Left renal pelvis (tissue), 4 donors: ENCODE data around the gene TMEM150B. TPM values are rescaled to one million over a fixed set of nuclear protein-coding genes. Genes with fewer than 3 reads are reported as not detected.

Experiments used
- DNase-seq, 4 donors: peaks; one replicate each; pipeline ENCODE4 v3.0.0-alpha.2; 2013; ENCODE audit warnings: low read depth in 4 of 4, low spot score in 3 of 4
- polyA plus RNA-seq, 4 donors: library from polyadenylated mRNA; unstranded; fragments of 120-200 nt; gene quantifications; one replicate each; pipeline ENCODE4 v1.2.1, GENCODE V29; 2013; ENCODE audit not compliant: insufficient read length in 4 of 4

Gene TMEM150B, protein sequence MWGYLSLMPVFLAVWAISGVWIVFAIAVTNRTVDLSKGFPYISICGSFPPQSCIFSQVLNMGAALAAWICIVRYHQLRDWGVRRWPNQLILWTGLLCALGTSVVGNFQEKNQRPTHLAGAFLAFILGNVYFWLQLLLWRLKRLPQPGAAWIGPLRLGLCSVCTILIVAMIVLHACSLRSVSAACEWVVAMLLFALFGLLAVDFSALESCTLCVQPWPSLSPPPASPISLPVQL
- 1 to 10 TPM in 2 of 4 donors, under 1 TPM in 2; 0.80 to 2.0 (median 1.0) TPM for polyA plus RNA-seq

DNA sequence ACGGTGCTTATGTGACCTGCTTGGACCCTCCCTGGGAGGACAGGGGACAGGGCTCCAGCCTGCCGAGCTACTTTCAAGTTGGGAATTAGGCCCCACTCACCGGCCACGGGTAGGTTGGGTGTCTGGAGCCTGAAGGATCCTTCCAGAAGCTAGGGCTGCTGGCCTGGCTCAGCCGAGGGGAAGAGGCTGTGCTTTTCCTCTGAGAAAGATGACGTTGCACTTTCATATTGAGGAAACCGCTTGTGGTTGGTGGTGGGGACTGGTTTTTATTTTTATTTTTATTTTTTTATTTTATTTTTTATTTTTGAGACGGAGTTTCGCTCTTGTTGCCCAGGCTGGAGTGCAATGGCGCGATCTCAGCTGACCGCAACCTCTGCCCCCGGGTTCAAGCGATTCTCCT, at the start of gene TMEM150B:
TSS of gene TMEM150B (minus strand) at position 170 of the 400 bp plus-strand sequence. CDS start 4,305 bp downstream, outside the sequence.
- no peak for DNase-seq

DNA sequence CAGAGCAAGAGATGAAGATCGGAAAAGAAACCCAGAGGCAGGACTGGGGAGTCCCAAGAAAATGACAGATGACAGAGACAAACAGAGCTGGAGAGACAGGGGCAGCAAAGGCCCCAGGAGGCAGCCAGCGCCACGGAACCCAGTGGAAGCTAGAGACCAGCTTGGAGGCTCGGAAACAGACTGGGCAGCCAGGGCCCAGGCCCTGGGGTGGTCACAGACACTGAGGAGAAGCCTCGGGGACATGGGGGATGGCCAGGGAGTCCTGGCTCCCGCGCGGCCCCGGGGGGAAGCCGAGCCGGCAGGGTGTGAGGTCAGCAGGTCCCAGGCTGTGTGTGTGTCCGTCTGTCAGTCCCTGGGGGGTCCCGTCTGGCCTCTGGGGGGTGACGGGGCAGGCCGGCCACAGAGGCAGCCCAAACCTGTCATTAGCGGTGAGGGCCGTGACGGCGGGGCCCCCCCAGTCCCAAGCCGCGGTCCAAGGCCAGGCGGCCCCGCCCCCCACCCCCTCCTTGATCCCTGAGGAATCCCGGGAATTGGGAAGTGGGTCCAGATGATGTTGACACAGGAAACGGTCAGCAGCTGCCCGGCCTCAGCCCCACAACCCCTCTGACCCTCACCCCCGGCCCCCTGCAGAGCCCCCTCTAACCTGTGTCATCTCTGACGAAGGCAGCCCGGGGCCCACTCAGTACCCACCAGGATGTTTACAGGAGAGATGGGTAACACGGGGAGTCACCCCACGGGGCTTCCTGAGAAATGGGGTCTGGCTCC, 49.0 kb upstream of the TMEM150B start:
- DNase-seq: no peak

DNA sequence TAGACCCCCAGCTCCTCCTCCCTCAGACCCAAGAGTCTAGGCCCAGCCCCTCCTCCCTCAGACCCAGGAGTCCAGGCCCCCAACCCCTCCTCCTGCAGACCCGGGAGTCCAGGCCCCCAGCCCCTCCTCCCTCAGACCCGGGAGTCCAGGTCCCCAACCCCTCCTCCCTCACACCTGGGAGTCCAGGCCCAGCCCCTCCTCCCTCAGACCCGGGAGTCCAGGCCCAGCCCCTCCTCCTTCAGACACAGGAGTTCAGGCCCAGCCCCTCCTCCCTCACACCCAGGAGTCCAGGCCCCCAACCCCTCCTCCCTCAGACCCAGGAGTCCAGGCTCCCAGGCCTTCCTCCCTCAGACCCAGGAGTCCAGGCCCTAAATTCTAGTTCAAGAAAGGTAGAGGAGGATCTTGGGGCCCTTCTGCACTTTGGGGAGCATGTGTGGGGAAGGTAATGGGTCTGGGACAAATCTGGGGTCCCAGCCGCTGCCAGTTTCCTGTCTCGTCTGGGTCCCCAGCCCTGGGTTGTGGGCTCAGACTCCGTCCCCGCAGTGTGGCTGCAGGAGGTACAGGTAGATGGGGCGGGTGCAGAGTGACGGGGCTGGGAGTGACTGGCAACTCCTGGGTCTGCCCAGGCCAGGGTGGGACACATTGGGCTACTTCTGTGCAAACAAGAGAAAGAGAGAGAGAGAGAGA, 48.3 kb upstream of the TMEM150B start:
- DNase-seq: no peak

DNA sequence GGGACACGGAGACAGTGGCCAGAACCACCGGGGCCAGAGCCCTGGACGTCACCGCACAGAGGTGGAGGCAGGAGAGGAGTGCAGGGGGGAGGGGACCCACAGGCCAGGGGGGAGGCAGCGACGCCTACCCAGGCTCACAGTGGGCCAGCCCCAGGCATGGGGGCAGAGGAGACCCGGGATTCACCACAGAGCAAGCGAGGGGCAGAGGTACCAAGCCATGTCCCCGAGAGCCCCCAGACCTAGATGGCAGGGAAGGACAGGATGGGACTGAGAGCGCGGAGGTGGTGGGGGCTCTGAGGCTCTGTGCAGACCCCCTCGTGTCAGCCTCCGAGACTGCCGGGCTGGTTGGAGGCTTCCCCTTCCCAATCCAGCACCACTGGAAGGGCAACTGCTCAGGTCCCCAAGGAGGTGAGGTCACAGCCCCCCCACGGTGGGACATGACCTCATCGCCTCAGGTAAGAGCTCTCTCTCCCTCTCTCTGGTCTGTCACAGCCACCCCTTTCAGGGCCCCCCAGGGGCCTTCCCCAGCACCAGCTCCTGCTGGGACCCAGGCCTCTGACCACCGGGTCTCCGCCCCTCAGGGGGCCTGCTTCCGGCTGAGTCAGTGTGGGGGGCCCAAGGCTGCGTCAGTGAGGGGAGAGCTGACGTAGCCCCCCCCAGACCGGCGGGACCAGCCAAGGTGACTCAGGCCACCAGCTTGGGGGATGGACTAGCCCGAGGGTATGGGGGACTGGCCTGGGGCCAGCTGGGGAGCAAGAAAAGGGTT, 47.4 kb upstream of the TMEM150B start:
- no peak for DNase-seq

DNA sequence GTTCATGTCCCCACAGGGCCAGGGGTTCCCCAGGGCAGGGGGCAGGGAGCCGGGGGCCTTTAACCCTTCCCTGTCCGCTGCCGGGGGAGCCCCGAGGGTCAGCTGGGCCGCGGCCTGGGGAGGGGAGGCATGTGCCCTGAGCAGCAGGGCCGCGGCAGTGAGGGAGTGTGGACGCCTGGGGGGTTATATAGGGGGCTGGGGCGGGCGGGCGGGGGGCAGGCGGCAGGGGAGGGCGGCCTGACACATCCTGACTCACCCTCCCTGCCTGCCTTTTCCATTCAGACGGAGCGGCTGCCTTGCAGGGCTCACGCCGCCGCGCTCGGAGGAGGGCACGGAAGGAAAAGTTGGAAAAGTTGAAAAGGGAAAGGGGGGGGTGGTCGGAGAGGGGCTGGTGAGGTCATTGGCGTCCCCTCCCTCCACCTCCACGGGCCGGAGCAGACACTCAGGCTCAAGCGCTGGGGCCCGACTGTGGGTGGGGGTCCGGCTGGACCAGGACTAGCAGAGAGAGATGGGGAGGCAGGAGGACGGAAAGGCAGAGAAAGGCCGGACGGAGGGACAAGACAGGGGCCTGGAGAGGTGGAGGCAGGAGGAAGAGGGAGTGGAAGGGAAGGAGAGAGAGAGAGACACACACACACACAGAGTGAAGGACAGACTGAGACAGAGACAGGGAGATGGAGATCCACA, 45.3 kb upstream of the TMEM150B start, which contains the start of gene IL11:
TSS of gene IL11 (minus strand) at position 159 of the 684 bp plus-strand sequence. CDS start at position 6, 153 bp downstream.
- DNase-seq: no peak

DNA sequence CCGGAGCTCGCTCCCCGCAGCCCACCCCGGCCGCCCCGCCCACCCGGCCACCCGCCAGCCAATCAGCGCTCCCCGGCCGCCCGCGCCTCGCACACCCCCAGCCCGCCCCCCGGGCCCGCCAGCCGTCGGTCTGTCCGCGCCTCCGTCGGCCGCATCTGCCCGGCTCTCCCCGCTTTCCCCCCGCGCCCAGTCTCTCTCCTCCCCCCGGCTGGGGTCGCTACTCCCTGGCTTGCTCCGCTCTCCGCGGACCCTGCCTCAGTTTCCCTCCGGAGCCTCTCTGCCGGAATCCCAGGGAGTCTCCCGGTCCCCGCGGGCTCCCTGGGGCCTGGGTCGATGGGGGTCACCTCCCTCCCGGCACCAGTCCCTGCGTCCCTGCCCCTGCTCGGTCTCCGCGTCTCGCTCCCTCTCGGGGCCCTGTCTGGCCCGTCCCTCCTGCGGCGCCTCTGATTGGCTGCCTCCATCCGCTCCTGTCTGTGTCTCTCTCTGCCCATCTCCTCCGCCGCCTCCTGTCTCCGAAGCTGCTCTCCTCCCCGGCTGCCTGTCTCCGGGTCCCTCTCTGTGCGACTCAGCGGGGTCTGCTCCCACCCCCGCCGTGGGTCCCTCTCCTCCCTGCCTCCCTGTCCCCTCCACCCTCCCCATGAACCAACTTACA, 44.6 kb upstream of the TMEM150B start:
- no peak for DNase-seq

DNA sequence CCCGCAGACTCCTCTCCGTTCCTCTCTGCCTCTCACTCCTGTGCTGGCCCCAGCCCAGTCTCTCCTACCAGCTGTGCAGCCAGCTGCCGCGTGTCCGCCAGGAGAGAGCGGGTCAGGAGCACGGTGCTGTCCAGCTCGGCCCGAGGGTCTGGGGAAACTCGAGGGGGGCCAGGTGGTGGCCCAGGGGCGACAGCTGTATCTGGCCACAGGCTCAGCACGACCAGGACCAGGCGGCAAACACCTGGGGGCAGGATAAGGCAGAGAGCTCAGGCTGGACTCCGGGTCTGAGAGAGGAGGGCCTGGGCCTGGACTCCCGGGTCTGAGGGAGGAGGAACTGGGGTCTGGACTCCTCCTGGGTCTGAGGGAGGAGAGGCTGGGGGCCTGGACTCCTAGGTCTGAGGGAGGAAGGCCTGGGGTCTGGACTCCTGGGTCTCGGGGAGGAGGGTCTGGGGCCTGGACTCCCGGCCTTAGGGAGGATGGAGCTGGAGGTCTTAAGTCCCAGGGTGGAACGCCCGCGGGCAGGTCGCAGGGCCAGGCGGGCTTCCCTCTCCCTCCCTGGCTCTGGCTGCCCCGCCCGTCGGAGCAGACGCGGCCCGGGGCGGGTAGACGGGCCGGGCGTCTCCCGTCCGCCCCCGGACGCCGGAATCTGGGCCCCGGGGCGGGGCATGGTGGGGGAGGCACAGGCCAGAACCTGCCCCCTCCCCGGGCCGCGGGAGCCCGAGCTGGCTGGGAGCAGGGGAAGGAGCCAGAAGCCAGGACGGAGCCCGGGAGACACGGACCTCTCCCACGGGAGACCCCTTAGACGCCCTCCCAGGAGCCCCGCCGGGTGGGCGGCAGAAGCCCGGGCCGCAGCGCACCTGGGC, 43.8 kb upstream of the TMEM150B start:
- no peak for DNase-seq

DNA sequence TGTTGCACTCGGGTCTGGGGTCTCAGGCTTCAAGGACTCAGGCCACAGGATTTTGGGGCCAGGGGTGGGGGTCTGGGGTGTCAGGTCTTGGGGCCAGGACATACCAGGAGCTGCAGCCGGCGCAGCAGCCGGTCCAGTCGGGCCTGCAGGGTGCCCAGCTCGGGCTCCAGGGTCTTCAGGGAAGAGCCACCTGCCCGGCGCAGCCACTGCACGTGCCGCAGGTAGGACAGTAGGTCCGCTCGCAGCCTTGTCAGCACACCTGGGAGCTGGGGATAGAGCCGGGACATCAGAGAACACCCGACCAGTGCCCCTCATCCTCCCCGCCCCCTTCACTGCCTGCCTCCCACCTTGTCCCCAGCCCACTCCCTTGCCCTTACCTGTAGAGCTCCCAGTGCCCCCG, 43.0 kb upstream of the TMEM150B start:
- DNase-seq: no peak

DNA sequence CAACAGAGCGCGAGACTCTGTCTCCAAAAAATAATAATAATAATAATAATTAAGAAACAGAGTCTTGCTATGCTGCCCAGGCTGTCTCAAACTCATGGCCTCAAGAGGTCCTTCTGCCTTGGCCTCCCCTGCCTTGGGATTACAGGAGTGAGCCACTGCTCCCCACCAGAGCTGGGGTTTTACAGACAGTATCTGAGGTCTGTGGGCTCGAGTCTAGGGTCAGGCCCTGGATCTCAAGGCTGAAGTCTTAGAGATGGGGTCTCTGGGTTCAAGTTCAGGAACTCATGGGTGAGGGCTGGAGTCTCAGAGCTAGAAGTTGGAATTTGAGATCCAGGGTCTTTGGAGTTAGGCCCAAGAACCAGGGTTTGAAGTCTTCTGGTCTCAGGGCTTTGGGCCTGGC, 41.6 kb upstream of the TMEM150B start:
- no peak for DNase-seq

DNA sequence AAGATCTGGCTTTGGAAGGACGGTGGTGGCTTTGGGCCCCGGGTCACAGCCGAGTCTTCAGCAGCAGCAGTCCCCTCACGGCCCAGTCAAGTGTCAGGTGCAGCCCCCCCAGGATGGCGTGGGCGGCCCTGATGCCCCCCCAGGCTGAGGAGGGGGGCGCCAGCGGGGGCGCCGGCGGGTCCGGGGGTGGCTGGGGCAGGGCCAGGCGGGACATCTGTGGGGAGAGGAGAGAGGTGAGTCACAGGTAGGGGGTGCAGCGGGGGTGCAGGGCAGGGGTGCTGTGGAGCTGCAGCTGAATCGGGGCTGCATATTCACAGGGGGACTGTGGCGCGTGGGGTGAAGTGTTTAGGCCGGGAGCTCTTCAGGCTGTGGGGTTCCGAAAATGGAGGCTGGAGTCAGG, 40.8 kb upstream of the TMEM150B start:
- no peak for DNase-seq

DNA sequence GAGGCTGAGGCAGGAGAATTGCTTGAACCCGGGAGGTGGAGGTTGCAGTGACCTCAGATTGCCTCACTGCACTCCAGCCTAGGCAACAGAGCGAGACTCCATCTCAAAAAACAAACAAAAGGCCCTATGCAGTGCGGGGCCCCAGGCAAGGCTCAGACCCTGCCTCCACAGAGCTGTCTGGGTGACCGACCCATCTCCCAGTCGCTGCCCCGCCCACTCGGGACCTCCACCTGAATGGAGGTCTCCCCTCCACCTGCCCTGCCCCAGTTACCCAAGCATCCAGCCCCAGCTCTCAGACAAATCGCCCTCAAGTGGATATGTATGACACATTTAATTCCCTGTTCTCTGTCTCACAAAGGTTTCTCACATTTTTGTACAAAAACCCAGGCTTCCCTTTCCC, 40.1 kb upstream of the TMEM150B start:
- no peak for DNase-seq

DNA sequence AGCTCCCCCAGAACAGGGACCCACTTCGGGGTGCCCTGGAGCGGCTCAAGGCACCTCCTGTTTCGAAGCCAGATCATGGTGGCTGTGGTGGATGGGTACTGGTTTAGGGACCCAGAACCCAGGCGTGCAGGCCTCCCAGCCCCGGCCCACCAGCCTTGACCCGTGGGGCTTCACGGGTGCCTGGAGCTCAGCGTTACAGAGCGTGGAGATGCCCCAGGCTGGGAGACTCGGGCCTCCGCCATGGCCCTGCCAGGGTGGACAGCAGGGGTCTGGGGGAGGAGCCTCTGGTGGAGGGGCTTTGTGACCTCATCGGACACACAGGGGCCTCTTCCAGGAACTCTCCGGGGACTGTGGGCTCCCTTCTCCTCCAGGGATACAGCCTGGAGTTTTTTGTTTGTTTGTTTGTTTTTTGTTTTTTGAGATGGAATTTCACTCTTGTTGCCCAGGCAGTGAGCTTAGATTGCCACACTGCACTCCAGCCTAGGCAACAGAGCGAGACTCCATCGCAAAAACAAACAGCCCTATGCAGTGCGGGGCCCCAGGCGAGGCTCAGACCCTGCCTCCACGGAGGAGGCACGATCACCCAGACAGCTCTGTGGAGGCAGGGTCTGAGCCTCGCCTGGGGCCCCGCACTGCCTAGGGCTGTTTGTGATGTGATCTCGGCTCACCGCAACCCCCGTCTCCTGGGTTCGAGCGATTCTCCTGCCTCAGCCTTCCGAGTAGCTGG, 38.0 kb upstream of the TMEM150B start, which contains the start of gene GARIN5B:
TSS of gene GARIN5B (minus strand) at position 271 of the 727 bp plus-strand sequence. CDS start at position 77, 194 bp downstream.
- no peak for DNase-seq

DNA sequence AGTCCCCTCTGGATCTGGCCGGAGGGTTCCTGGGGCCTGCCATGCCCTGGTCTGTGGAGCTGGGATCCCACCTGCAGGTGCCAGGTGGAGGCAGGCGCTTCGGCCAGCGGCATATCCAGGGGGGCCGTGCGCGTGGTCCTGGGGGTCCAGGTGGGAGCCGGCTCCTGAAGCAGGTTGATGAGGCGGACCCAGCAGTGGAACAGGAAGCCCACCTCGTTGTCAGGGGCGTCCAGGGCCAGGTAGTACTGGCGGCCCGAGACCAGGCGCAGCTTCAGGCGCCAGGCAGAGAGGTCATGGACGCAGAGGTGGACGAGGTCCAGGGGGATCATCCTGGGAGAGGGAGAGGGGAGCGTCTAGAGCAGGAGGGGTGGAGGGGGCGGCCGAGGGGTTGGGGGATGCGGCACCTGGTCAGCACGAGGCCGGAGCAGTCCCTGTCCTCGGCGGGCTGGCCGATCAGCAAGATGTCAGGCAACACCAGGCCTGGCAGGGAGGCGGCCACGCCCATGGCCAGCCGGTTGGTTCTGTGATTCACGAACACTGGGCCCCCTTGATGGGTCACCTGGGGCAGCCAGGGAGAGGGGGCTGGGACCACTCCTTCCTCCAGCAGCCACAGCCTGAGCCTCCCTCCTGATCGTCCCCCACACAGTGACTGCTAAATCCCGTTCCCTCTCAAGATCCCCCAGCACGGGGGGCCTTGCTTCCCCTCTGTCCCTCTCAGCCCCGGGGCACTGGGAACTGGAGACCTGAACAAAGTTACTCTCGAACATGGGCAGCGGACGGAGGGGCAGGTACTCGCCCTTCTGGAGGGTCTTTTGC, 37.2 kb upstream of the TMEM150B start:
- no peak for DNase-seq

DNA sequence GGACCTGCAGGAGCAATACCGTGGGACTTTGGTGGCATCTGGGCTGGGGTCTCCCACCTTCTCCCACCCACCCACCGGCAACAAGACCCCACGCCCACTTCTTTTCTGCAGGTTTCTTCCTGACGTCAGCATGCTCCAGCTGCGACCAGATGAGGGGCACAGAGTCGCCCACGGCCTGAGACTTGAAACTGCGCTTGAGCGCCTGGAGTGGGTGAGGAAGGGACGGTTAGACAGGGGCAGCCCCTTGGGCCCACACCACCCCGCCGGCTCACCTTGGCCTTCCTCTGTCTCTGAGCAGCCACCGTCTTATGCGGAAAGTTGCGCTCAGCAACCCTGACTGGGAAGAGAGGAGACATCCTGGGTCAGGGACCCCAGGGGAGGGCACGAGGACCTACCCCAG, 35.8 kb upstream of the TMEM150B start:
- DNase-seq: no peak

DNA sequence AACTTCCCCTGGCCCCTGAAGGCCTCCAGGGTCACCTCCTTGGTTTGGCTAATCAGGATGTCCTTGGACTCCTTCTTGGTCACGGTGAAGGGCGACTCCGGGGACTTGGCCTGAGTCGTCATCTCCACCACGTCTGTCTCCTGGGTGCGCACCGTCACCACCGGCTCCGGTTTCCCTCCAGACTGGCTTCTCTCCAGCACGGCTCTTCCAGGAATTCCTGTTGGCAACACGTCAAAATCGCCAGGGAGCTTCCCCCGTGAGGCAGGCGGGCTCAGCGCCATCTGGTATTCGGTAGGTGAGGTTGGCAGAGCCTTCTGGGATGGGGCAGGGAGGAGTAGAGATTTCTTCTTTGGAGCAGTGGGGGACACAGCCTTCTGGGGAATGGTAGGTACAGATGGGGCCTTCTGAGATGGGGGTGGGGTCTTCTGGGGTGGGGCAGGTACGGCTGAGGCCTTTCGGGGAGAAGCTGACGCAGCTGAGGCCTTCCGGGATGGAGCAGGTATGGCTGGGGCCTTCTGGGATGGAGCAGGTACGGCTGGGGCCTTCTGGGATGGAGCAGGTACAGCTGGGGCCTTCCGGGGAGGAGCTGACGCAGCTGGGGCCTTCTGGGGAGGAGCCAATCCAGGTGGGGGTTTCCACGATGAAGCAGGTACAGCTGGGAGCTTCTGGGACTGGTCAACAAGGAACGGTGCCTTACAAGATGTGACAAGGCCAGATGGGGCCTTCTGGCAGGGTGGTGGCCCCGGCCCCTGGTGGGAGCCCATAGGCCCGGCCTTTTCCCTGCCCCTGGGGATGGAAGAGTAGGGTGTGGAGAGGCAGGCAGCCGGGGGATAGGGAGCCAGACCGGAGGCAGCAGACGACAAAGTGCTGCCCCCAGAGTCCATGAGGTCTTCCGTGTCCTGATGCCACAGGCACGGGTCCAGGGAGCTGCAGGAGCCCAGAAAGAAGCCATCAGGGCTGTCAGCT, 34.1 kb upstream of the TMEM150B start:
- DNase-seq: no peak

DNA sequence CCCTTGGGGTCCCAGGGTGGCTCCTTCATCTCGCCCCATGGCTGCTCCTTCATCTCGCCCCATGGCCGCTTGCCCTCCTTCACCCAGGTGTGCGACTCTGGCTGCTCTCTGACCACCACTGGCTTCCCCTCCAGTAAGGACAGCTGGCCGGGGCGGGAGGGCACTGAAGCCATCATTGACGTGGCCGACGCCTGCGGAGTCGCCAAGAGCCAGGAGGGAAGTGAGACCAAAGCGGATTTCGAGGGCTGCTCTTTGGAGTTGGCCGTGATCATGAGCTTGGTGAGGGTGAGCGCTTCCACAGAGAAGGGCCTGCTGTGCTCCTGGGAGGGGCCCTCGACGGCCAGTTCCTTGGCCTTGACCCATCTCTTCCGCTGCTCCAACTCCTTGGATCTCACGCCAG, 33.4 kb upstream of the TMEM150B start:
- no peak for DNase-seq
